ENCODE data around the gene SGPL1. TPM values are rescaled to one million over a fixed set of nuclear protein-coding genes. Genes with fewer than 3 reads are reported as not detected.
A peak's percentile ranks its signal among the peaks of the same experiment; 100 is the strongest.

The SGPL1 gene
- total and polyA plus RNA-seq, 2 of the 8 experiments (the other 6 are each of a cell fraction or from before 2014, with no cell fraction given), result 20.5 to 51.6 TPM

GRCh38 chr10:70889291-70889690 is 73.5 kb downstream of the SGPL1 start:
- TF ChIP-seq JUN (IDR thresholded peaks at IDR 0.05; ENCODE audit: low read depth, low read length), result no peak
- TF ChIP-seq E2F6 (IDR thresholded peaks at IDR 0.05), result no peak
- TF ChIP-seq NANOG (IDR thresholded peaks at IDR 0.05; ENCODE audit: insufficient read depth, low read depth, low read length, poor library complexity, severe bottlenecking), result no peak
- Histone ChIP-seq H3K4me1 (replicated peaks in 1 of 4; ENCODE audit: control insufficient read depth in 3 of 4, insufficient read depth in 4 of 4, low read length in 3 of 4) (peaks cover 10 to 26% (median 20%) of the 10 kb centered on the region in 4 experiments), H2BK20ac (ENCODE audit: low read length) (no peak overlapping the region), H4K20me1 (replicated peaks in 1 of 2; ENCODE audit: control insufficient read depth in 1 of 2, insufficient read depth in 2 of 2, low read length in 2 of 2) (no peaks in the 10 kb centered on the region), H3K79me1 (ENCODE audit: low read depth, low read length) (no peaks in the 10 kb centered on the region), H3K27ac (ENCODE audit: low read depth, low read length) (no peak overlapping the region), H3K23ac (ENCODE audit: insufficient read length) (no peak overlapping the region), H3K36me3 (ENCODE audit: control insufficient read depth in 2 of 4, insufficient read depth in 4 of 4, low read length in 3 of 4) (peaks cover 0 to 14% (median 5%) of the 10 kb centered on the region in 4 experiments; a peak in 1 of 8 replicates), H2AFZ (ENCODE audit: low read length) (no peak overlapping the region), H4K8ac (ENCODE audit: extremely low read depth, insufficient read depth, low read length) (no peak overlapping the region), H2BK120ac (replicated peaks; ENCODE audit: low read depth, low read length) (no peak overlapping the region), H2BK5ac (ENCODE audit: low read depth, low read length) (no peak overlapping the region), H3K14ac (ENCODE audit: insufficient read length) (no peak overlapping the region), H4K5ac (ENCODE audit: insufficient read length, low read depth, low read length) (no peak overlapping the region), H4K91ac (replicated peaks; ENCODE audit: insufficient read length, low read length) (no peak overlapping the region), H3K9ac (replicated peaks in 1 of 4; ENCODE audit: extremely low read depth in 1 of 4, low read depth in 3 of 4, low read length in 3 of 4) (no peak overlapping the region), H3K9me3 (ENCODE audit: insufficient read depth in 2 of 2, low read depth in 1 of 2, low read length in 1 of 2) (no peaks in the 10 kb centered on the region), H3K18ac (ENCODE audit: extremely low read depth, low read length) (no peak overlapping the region), H3K23me2 (ENCODE audit: low read depth, low read length) (peaks cover 3% of the 10 kb centered on the region), H2AK5ac (ENCODE audit: low read depth, low read length) (no peak overlapping the region), H3K79me2 (ENCODE audit: control insufficient read depth in 1 of 2, insufficient read depth in 2 of 2, low read length in 2 of 2) (no peaks in the 10 kb centered on the region), H3K4me3 (ENCODE audit: extremely low read depth in 1 of 4, insufficient read depth in 2 of 4, low read depth in 3 of 4, low read length in 4 of 4) (peak overlapping the region in 1 of 4 experiments; percentile 72; a peak in 1 of 8 replicates), H3K4ac (replicated peaks; ENCODE audit: insufficient read length, low read depth, low read length) (no peak overlapping the region), H3K4me2 (ENCODE audit: insufficient read depth in 1 of 2, low read depth in 2 of 2, low read length in 2 of 2) (peak overlapping the region in 1 of 2 experiments; percentile 81; a peak in 1 of 4 replicates), H2BK15ac (ENCODE audit: low read length) (no peak overlapping the region), H3K27me3 (replicated peaks in 1 of 4; ENCODE audit: control insufficient read depth in 3 of 4, extremely low read depth in 1 of 4, insufficient read depth in 3 of 4, low read length in 3 of 4) (no peaks in the 10 kb centered on the region; a peak in 1 of 7 replicates), H2BK12ac (ENCODE audit: low read depth, low read length) (no peak overlapping the region), H3K56ac (replicated peaks; ENCODE audit: insufficient read length, low read depth, low read length) (no peak overlapping the region)
- WGBS, 2 experiments (ENCODE audit: extremely low coverage in 1 of 2, insufficient coverage in 1 of 2, insufficient read length in 1 of 2, insufficient replicate concordance in 2 of 2, low coverage in 1 of 2, low lambda C conversion rate in 2 of 2, missing lambda C conversion rate in 1 of 2), result 91% methylated on average over 3 of the region's 3 CpGs; no CpG with 5 or more reads in 1 of the 2 experiments
- DNase-seq (ENCODE audit: low read depth in 1 of 2, low spot score in 2 of 2) (no peak), FAIRE-seq (no peak)
- POLR2A ChIA-PET (ENCODE audit: partially characterized antibody), result interaction anchor here (0.7 to 0.9 kb wide), 2 partner anchors 14 to 82 kb away, joined by 3 read pairs; no protein-coding TSS in a partner anchor
- CTCF ChIA-PET (ENCODE audit: partially characterized antibody), result interaction anchor here (1.9 kb wide), 1 partner anchor 9 kb away, joined by 5 read pairs; no protein-coding TSS in a partner anchor
